ENCODE results near the gene GUCA2A.

Gene GUCA2A

DNA sequence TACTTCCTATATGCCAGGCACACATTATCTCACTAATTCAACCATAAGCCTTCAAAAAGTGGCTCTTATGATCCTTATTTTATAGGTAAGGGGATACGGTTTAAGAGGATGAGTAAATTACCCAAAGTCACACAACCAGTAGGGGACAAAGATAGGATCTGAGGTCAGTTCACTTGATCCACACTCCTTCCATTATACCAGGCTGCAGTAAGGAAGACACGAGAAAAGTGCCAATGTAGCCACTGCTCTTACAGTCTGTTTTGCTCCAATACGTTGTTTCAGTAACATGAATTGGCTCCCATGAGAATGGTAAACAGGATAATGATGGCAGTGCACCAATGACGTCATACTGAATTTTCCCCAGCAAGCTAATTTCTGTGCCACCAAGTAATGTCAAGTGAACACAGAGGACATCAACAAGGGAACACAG is 15.4 kb upstream of the GUCA2A start (continued):
- no peak for TF ChIP-seq REPIN1 (tag by site-specific recombination; IDR thresholded peaks at IDR 0.05; ENCODE audit: low read depth)
- TF ChIP-seq SP7 (tag by site-specific recombination; IDR thresholded peaks at IDR 0.05): peak; percentile 71
- TF ChIP-seq BCL11B (tag by site-specific recombination; IDR thresholded peaks at IDR 0.05; ENCODE audit: low read depth): 0 out of 2 replicates have a peak, but pooled peaks have one; percentile 28
- peak; percentile 97 for TF ChIP-seq ZNF24 (tag by site-specific recombination; IDR thresholded peaks at IDR 0.05)
- TF ChIP-seq, protein P1, sequence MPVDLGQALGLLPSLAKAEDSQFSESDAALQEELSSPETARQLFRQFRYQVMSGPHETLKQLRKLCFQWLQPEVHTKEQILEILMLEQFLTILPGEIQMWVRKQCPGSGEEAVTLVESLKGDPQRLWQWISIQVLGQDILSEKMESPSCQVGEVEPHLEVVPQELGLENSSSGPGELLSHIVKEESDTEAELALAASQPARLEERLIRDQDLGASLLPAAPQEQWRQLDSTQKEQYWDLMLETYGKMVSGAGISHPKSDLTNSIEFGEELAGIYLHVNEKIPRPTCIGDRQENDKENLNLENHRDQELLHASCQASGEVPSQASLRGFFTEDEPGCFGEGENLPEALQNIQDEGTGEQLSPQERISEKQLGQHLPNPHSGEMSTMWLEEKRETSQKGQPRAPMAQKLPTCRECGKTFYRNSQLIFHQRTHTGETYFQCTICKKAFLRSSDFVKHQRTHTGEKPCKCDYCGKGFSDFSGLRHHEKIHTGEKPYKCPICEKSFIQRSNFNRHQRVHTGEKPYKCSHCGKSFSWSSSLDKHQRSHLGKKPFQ (tag by site-specific recombination; IDR thresholded peaks at IDR 0.05): peak; percentile 81
- TF ChIP-seq ZNF843 (tag by site-specific recombination; IDR thresholded peaks at IDR 0.05): peak; percentile 98
- TF ChIP-seq, protein P2, sequence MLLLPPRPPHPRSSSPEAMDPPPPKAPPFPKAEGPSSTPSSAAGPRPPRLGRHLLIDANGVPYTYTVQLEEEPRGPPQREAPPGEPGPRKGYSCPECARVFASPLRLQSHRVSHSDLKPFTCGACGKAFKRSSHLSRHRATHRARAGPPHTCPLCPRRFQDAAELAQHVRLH (tag by site-specific recombination; IDR thresholded peaks at IDR 0.05): peak; percentile 90
- TF ChIP-seq ZNF529 (tag by site-specific recombination; IDR thresholded peaks at IDR 0.05; ENCODE audit: insufficient replicate concordance): no peak
- TF ChIP-seq OVOL3 (tag by site-specific recombination; IDR thresholded peaks at IDR 0.05): peak; percentile 59; the same call in 1 of the 2 replicates
- peak; percentile 64; the same call in 1 of the 2 replicates for TF ChIP-seq IKZF3 (tag by site-specific recombination; IDR thresholded peaks at IDR 0.05)
- TF ChIP-seq, protein P3, sequence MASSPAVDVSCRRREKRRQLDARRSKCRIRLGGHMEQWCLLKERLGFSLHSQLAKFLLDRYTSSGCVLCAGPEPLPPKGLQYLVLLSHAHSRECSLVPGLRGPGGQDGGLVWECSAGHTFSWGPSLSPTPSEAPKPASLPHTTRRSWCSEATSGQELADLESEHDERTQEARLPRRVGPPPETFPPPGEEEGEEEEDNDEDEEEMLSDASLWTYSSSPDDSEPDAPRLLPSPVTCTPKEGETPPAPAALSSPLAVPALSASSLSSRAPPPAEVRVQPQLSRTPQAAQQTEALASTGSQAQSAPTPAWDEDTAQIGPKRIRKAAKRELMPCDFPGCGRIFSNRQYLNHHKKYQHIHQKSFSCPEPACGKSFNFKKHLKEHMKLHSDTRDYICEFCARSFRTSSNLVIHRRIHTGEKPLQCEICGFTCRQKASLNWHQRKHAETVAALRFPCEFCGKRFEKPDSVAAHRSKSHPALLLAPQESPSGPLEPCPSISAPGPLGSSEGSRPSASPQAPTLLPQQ (tag by site-specific recombination; IDR thresholded peaks at IDR 0.05): peak; percentile 60; the same call in 1 of the 2 replicates
- TF ChIP-seq SCRT1 (tag by site-specific recombination; IDR thresholded peaks at IDR 0.05; ENCODE audit: borderline replicate concordance): 0 out of 2 replicates have a peak, but pooled peaks have one; percentile 11
- TF ChIP-seq MZF1 (tag by site-specific recombination; IDR thresholded peaks at IDR 0.05; ENCODE audit: borderline replicate concordance): peak; percentile 88
- TF ChIP-seq, protein P4, sequence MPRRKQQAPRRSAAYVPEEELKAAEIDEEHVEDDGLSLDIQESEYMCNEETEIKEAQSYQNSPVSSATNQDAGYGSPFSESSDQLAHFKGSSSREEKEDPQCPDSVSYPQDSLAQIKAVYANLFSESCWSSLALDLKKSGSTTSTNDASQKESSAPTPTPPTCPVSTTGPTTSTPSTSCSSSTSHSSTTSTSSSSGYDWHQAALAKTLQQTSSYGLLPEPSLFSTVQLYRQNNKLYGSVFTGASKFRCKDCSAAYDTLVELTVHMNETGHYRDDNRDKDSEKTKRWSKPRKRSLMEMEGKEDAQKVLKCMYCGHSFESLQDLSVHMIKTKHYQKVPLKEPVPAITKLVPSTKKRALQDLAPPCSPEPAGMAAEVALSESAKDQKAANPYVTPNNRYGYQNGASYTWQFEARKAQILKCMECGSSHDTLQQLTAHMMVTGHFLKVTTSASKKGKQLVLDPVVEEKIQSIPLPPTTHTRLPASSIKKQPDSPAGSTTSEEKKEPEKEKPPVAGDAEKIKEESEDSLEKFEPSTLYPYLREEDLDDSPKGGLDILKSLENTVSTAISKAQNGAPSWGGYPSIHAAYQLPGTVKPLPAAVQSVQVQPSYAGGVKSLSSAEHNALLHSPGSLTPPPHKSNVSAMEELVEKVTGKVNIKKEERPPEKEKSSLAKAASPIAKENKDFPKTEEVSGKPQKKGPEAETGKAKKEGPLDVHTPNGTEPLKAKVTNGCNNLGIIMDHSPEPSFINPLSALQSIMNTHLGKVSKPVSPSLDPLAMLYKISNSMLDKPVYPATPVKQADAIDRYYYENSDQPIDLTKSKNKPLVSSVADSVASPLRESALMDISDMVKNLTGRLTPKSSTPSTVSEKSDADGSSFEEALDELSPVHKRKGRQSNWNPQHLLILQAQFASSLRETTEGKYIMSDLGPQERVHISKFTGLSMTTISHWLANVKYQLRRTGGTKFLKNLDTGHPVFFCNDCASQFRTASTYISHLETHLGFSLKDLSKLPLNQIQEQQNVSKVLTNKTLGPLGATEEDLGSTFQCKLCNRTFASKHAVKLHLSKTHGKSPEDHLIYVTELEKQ (tag by site-specific recombination; IDR thresholded peaks at IDR 0.05; ENCODE audit: borderline replicate concordance): peak; percentile 76
- peak; percentile 26 for TF ChIP-seq ZNF146 (tag by site-specific recombination; IDR thresholded peaks at IDR 0.05)
- 0 out of 2 replicates have a peak, but pooled peaks have one; percentile 24 for TF ChIP-seq ZNF19 (tag by site-specific recombination; IDR thresholded peaks at IDR 0.05; ENCODE audit: low read depth)

DNA sequence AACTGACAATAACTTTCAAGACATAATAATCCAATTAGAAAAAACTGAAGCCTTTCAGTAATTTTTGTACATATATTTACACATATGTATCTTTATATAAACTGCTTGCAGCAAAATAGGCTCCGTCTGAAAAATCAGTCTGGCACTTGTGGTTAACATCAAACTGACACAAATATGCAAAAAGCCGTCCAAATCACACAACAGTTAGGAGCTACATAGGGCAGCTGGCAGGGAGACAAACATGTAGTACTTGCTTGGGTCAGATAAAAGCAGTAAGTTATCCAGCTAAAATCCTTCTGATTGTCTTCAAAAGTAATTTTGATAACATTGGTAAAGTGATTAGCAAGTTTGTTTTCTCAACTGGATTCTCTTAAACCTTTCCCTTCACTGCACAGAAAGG is 14.7 kb upstream of the GUCA2A start:
- H3K9me3 ChIP-seq (ENCODE audit: control insufficient read depth, insufficient read depth, low read depth, low read length): no peaks in the 10 kb centered on the region
- ChIA-PET CTCF (no interaction called here), POLR2A (no interaction called here)
- H3K4me3 ChIP-seq (ENCODE audit: low read depth, low read length): no peak overlapping the region
- H3K36me3 ChIP-seq (ENCODE audit: control insufficient read depth in 2 of 2, insufficient read depth in 1 of 2, low read length in 2 of 2): peaks cover 0 to 15% of the 10 kb centered on the region in 2 experiments; a peak in 1 of 3 replicates
- no peak overlapping the region for H3K27ac ChIP-seq (ENCODE audit: extremely low read depth, low read depth, low read length)
- H3K4me1 ChIP-seq (ENCODE audit: control insufficient read depth, insufficient read depth, low read length): peaks cover 18% of the 10 kb centered on the region
- TF ChIP-seq, protein P5, sequence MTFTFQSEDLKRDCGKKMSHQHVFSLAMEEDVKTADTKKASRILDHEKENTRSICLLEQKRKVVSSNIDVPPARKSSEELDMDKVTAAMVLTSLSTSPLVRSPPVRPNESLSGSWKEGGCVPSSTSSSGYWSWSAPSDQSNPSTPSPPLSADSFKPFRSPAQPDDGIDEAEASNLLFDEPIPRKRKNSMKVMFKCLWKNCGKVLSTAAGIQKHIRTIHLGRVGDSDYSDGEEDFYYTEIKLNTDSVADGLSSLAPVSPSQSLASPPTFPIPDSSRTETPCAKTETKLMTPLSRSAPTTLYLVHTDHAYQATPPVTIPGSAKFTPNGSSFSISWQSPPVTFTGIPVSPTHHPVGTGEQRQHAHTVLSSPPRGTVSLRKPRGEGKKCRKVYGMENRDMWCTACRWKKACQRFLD (tag by site-specific recombination; IDR thresholded peaks at IDR 0.05): no peak
- TF ChIP-seq, protein P6, sequence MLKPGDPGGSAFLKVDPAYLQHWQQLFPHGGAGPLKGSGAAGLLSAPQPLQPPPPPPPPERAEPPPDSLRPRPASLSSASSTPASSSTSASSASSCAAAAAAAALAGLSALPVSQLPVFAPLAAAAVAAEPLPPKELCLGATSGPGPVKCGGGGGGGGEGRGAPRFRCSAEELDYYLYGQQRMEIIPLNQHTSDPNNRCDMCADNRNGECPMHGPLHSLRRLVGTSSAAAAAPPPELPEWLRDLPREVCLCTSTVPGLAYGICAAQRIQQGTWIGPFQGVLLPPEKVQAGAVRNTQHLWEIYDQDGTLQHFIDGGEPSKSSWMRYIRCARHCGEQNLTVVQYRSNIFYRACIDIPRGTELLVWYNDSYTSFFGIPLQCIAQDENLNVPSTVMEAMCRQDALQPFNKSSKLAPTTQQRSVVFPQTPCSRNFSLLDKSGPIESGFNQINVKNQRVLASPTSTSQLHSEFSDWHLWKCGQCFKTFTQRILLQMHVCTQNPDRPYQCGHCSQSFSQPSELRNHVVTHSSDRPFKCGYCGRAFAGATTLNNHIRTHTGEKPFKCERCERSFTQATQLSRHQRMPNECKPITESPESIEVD (tag by site-specific recombination; IDR thresholded peaks at IDR 0.05): 0 out of 2 replicates have a peak, but pooled peaks have one; percentile 15

Measured in HEK293 (cell line).